MG63 (cell line): Measurements from ENCODE around the gene LIPC. TPM values are rescaled to one million over a fixed set of nuclear protein-coding genes. Genes with fewer than 3 reads are reported as not detected.
"Not testable (repeated sequence)": the region's sequence is repeated elsewhere in the genome, so short reads cannot be mapped to it uniquely, and the experiment has no call there.

Experiments
- DNase-seq: peaks from one replicate; pipeline ENCODE4 v3.0.0-alpha.2; 2020
- H3K27me3 ChIP-seq: fragments of 250-450 bp; sonication (Bioruptor Pico); 2 replicates; pipeline ENCODE4 v1.5.1; 2020; ENCODE audit warnings: mild to moderate bottlenecking, moderate library complexity
- H3K36me3 ChIP-seq: fragments of 250-450 bp; sonication (Bioruptor Pico); 2 replicates; pipeline ENCODE4 v1.5.1; 2020; ENCODE audit warnings: mild to moderate bottlenecking, moderate library complexity
- H3K4me3 ChIP-seq: fragments of 250-450 bp; sonication (Bioruptor Pico); 2 replicates; pipeline ENCODE4 v1.5.1; 2020; ENCODE audit warnings: mild to moderate bottlenecking, moderate library complexity
- H3K9me3 ChIP-seq: fragments of 250-450 bp; sonication (Bioruptor Pico); 2 replicates; pipeline ENCODE4 v1.5.1; 2020; ENCODE audit warnings: mild to moderate bottlenecking, moderate library complexity
- total RNA-seq: library from RNA; depleted of rRNA; stranded (reverse); fragments of >200 nt; shearing (Covaris generic); gene quantifications from 2 replicates; pipeline ENCODE4 v1.2.3, GENCODE V29; 2014; ENCODE audit warnings: low replicate concordance

LIPC gene
- total RNA-seq, 1 experiment from 2014 or later, result 0.16 TPM

DNA sequence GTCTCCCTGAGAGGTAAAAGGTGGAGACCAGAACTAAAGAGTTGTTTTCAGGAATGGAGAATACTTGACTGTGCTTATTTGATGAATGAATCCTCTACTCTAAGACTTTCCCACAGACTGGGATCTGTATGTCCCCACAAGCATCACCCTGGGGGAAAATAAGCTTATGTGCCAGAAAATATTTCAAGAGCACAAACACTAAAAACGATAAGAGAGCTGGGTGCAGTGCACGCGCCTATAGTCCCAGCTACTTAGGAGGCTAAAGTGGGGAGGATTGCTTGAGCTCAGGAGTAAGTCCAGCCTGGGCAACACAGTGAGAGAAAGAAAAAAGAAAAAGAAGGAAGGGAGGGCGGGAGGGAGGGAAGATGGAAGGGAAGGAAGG, 167.0 kb downstream of the LIPC start:
- peaks cover 28% of the 10 kb centered on the region for H3K36me3 ChIP-seq
- no peak for DNase-seq
- H3K4me3 ChIP-seq, result no peak overlapping the region
- H3K27me3 ChIP-seq, result no peaks in the 10 kb centered on the region
- H3K9me3 ChIP-seq, result no peaks in the 10 kb centered on the region

DNA sequence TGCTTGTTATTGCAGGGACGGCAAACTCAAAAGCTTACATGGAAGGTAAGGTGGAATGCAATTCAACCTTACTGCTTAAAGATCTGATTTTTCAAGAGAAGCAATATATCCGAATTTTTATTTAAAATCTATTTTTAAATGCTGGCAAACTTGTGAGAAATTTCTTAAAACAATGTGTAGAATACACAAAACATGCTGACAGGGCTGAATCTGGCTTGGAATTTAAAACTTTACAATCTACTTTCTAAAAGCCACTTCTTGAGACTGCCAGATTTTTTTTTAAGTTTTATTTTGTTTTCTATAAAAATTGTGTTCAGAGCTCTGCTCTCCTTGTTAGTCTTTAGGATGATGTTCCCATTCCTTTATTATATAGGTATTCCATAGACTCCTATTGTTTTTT, 171.0 kb downstream of the LIPC start:
- Histone ChIP-seq H3K9me3 (no peaks in the 10 kb centered on the region), H3K27me3 (no peaks in the 10 kb centered on the region), H3K4me3 (no peak overlapping the region), H3K36me3 (peaks cover 37% of the 10 kb centered on the region)
- no peak for DNase-seq

DNA sequence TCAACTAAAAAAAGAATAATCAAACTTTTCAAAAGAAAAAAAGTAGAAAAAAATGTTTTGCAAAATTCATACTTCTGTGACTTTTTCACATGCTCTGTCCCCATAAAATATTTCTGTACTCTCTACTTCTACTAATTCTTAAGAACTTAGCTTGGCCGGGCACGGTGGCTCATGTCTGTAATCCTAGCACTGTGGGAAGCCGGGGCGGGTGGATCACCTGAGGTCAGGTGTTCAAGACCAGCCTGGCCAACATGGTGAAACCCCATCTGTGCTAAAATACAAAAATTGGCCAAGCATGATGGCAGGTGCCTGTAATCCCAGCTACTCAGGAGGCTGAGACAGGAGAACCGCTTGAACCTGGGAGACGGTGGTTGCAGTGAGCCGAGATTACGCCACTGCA, 172.1 kb downstream of the LIPC start:
- H3K27me3 ChIP-seq, H3K4me3 ChIP-seq, DNase-seq, H3K9me3 ChIP-seq: not testable (repeated sequence)
- peaks cover 39% of the 10 kb centered on the region for H3K36me3 ChIP-seq

DNA sequence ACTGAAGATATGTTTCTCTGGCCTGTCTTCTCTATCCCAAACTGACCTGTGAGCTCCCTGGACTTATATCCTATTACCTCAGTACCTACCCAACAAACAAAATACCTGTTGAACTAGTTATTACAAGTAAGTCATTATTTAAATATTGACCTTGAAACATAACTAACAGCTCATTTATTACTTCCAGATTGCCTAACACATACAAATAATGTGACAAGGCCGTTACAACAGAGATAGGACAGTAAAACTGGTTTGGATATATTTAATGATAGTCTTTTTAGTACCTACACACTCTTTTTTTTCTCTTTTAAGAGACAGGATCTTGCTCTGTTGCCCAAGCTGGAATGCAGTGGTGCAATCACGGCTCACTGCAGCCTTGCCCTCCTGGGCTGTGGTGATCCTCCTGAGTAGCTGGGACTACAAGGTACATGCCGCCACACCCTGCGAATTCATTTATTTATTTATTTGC, 172.7 kb downstream of the LIPC start:
- Histone ChIP-seq H3K4me3 (no peak overlapping the region), H3K36me3 (peaks cover 41% of the 10 kb centered on the region), H3K9me3 (no peaks in the 10 kb centered on the region), H3K27me3 (no peaks in the 10 kb centered on the region)
- DNase-seq, result no peak

DNA sequence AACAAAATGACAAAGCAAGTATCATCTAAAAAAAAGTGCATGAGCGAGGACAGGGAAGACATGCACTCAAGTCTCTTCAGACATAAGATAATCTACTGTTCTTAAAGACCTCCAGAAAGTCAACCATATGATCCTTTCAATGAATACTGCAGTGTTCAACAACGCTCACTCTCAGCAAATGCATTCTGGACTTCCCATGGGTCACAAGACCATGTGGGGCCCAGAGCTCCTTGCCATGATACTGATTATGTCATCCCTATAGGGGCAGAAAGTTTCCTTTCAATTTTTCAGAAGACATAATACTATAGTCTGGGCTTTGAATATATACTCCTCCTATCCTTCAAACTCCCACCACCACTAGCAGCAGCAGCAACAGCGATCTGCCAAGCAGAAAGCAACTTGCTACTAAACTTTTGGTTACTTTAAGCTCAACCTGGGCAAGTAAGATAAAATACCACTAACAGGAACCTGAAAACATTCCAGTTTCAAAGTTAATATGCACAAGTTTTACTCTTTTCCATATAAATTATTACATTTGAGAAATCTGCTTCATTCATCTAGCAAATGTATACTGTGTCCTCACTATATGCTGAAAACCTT, 174.2 kb downstream of the LIPC start:
- H3K36me3 ChIP-seq, result peaks cover 52% of the 10 kb centered on the region
- no peak overlapping the region for H3K4me3 ChIP-seq
- H3K9me3 ChIP-seq, result no peaks in the 10 kb centered on the region
- DNase-seq, result no peak
- H3K27me3 ChIP-seq, result no peaks in the 10 kb centered on the region

DNA sequence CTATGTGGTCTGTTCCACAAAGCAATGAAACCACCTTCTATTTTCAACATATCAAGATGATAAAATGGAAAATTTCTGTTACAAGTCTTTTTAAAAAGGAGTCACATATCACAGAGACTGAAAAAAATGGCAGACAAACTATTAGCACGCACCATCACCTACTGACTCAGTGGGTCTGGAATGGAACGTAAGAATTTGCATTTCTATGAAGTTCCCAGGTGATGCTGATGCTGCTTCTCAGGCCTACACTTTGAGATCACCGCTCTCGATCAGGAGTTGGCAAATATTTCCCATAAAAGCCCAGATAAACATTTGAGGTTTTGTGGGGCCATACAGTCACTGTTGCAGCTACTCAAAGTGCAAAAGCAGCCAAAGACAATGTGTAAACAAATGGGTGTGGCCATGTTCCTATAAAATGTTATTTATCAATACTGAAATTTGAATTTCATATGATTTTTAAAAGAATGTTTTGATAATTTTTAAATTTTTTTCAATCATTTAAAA, 174.8 kb downstream of the LIPC start:
- DNase-seq, result no peak
- H3K27me3 ChIP-seq, result no peaks in the 10 kb centered on the region
- H3K36me3 ChIP-seq, result peaks cover 50% of the 10 kb centered on the region
- no peak overlapping the region for H3K4me3 ChIP-seq
- no peaks in the 10 kb centered on the region for H3K9me3 ChIP-seq

DNA sequence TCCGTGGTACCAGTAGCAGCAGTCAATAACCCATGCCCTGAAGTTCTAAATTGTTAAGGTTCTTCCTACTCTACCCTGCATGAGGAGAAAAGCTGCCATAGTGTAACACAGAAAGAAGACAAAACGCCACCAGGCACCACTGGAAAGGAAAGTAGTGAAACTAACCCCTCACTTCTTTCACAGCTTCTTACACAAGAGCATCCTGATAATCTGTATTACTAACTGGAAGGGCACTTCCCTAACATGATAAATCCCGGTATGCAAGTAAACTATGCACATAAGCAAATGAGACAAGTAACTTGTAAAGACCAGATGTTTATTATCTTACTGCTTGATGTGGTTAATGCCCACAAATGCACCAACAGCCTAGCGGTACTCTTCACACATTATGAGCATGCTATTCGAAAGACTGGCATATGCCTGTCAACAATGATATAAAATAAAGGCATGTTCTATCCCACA, 176.4 kb downstream of the LIPC start:
- Histone ChIP-seq H3K27me3 (no peaks in the 10 kb centered on the region), H3K4me3 (no peak overlapping the region), H3K36me3 (peaks cover 43% of the 10 kb centered on the region), H3K9me3 (peaks cover 1% of the 10 kb centered on the region; the same call in 1 of the 2 replicates)
- no peak for DNase-seq

DNA sequence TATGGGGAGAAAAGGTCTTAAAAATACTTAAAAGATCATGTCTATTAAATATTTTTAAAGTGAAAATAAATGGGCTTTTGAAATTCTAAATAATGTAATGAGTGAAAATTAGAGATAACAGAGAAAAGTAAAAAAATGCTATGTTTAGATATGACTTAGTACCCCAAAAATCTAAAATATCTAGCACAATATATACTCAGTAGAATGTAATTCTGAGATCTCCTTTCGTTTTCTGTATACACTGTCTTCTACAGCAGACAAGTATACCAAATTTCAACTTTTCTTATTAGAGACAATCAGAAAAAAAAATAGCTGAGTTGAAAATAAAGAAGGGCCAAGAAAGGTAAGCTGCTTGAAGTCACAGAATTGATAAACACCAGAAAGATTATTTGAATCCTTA, 176.9 kb downstream of the LIPC start:
- H3K27me3 ChIP-seq, result no peaks in the 10 kb centered on the region
- H3K9me3 ChIP-seq, result peaks cover 7% of the 10 kb centered on the region
- no peak overlapping the region for H3K4me3 ChIP-seq
- DNase-seq, result no peak
- H3K36me3 ChIP-seq, result peaks cover 46% of the 10 kb centered on the region

DNA sequence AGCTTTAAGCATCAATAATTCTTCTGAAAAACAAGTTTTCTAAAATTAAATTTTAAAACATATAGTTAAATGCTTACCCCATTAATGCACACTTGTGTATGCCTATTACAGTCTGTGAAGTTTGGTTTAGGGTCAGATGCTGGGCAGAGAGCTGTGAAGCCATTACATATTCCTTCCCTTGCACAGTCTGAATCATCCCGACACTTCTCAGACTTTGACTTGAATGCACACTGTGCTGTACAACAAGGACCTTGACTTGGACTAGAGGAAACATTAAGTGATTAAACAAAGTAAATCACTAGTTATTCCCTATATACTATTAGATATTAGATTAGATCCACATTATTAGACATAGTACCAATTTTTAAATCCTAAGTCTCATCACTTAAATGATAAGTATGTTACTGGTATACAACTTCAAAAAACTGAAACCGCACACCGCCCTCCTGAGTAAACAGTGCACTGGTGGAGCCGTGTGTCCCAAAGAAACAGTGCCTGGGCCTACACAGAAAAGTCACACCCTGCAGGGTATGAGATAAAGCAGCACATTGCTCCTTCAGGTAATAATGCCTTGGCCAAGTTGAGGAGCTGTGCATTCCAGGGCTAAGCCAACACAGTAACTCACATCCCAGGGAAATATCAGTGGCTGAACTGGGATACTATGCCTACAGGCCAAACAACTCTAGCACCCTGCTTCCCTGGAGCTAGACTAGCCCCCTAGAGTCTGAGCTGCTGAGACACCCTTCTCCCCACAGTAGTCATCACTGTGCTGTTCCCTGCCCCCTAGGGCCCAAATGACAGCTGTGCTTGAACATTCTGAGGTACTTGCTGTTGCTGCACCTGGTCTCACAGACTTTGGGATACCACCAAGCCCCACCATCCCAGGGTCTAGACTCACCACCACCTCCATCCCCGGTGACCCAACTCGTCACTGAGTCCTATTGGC, 180.2 kb downstream of the LIPC start:
- no peak for DNase-seq
- Histone ChIP-seq H3K27me3 (no peaks in the 10 kb centered on the region), H3K36me3 (peaks cover 59% of the 10 kb centered on the region), H3K9me3 (peaks cover 21% of the 10 kb centered on the region), H3K4me3 (no peak overlapping the region)

DNA sequence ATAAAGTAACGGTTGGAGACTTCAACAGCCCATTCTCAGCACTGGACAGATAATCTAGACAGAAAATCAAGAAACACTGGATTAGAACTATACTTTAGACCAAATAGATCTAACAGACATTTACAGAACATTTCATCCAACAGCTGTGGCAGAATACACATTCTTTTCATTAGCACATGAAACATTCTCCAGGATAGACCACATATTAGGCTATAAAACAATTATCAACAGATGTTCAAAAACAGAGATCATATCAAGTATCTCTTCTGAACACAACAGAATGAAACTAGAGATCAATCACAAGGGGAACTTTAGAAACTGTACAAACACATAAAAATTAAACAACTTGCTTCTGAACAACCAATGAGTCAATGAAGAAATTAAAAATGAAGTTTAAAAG, 184.4 kb downstream of the LIPC start:
- no peak for DNase-seq
- Histone ChIP-seq H3K27me3 (no peaks in the 10 kb centered on the region), H3K36me3 (peaks cover 60% of the 10 kb centered on the region), H3K9me3 (peaks cover 31% of the 10 kb centered on the region), H3K4me3 (no peak overlapping the region)
